ENCODE results near the gene BABAM1. TPM values are rescaled to one million over a fixed set of nuclear protein-coding genes. Genes with fewer than 3 reads are reported as not detected.

BABAM1 gene
- total and polyA plus RNA-seq, 9 of the 15 experiments (the other 6 are each of a cell fraction or from before 2014, with no cell fraction given) = 14.7 to 160 (median 113) TPM

DNA sequence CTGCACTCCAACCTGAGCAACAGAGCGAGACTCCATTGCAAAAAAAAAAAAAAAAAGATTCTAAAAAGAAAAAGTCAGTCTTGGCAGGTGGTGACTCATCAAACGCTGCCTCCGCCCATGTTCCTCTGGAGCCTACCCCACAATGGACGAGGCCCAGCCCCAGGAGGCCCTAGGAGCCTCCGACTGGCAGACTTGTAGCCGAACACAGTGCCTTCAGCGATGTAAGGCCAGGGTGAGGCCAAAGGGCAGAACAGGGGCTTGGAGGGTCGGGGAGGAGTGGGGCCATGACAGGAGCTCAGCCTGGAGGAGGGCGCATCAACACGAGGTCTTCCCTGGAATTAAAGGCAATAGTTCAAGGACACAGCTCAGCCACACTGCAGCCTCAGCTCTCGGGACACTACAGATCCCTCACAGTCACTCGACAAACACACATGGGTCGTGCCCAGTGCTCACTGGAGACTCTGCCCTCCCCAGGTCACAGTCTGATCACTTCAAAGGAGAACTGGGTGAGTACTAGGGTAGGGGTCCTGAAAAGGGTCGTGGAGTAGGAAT lies 47.0 kb upstream of the BABAM1 start (continued):
- TF ChIP-seq ZBTB17 (CRISPR knock-in tag; IDR thresholded peaks at IDR 0.05) (no peak), CBFA2T3 (IDR thresholded peaks at IDR 0.05) (no peak), ZNF263 (CRISPR knock-in tag; IDR thresholded peaks at IDR 0.05; ENCODE audit: borderline replicate concordance) (peak; percentile 47; the same call in 1 of the 2 replicates), SMARCC2 (IDR thresholded peaks at IDR 0.05; ENCODE audit: low read depth) (no peak), HNRNPH1 (optimal IDR thresholded peaks at IDR 0.05; ENCODE audit: low read depth, low read length) (no peak), RHOXF2B (CRISPR knock-in tag; conservative IDR thresholded peaks at IDR 0.05) (no peak), PHF20 (IDR thresholded peaks at IDR 0.05; ENCODE audit: partially characterized antibody) (no peak), FOXP1 (CRISPR knock-in tag; IDR thresholded peaks at IDR 0.05) (no peak), JUND (IDR thresholded peaks at IDR 0.05; ENCODE audit: borderline replicate concordance, low read depth, low read length) (peak; percentile 94), JUND (tag; IDR thresholded peaks at IDR 0.05; ENCODE audit: borderline replicate concordance, low read depth, low read length) (peak; percentile 92), ZNF174 (CRISPR knock-in tag; IDR thresholded peaks at IDR 0.05) (no peak), HCFC1 (IDR thresholded peaks at IDR 0.05; ENCODE audit: low read depth, low read length) (no peak), NR1H2 (CRISPR knock-in tag; IDR thresholded peaks at IDR 0.05) (no peak), SMARCE1 (IDR thresholded peaks at IDR 0.05) (peak; percentile 75), TEAD2 (tag; IDR thresholded peaks at IDR 0.05) (no peak), ZNF143 (CRISPR knock-in tag; IDR thresholded peaks at IDR 0.05) (no peak), CAMTA2 (CRISPR knock-in tag; conservative IDR thresholded peaks at IDR 0.05) (no peak), SNIP1 (IDR thresholded peaks at IDR 0.05; ENCODE audit: low read depth) (no peak)
- TF ChIP-seq, protein P1, sequence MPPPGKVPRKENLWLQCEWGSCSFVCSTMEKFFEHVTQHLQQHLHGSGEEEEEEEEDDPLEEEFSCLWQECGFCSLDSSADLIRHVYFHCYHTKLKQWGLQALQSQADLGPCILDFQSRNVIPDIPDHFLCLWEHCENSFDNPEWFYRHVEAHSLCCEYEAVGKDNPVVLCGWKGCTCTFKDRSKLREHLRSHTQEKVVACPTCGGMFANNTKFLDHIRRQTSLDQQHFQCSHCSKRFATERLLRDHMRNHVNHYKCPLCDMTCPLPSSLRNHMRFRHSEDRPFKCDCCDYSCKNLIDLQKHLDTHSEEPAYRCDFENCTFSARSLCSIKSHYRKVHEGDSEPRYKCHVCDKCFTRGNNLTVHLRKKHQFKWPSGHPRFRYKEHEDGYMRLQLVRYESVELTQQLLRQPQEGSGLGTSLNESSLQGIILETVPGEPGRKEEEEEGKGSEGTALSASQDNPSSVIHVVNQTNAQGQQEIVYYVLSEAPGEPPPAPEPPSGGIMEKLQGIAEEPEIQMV (tag; conservative IDR thresholded peaks at IDR 0.05; ENCODE audit: low read depth) = no peak
- TF ChIP-seq, protein P2, sequence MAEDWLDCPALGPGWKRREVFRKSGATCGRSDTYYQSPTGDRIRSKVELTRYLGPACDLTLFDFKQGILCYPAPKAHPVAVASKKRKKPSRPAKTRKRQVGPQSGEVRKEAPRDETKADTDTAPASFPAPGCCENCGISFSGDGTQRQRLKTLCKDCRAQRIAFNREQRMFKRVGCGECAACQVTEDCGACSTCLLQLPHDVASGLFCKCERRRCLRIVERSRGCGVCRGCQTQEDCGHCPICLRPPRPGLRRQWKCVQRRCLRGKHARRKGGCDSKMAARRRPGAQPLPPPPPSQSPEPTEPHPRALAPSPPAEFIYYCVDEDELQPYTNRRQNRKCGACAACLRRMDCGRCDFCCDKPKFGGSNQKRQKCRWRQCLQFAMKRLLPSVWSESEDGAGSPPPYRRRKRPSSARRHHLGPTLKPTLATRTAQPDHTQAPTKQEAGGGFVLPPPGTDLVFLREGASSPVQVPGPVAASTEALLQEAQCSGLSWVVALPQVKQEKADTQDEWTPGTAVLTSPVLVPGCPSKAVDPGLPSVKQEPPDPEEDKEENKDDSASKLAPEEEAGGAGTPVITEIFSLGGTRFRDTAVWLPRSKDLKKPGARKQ (CRISPR knock-in tag; IDR thresholded peaks at IDR 0.05) = no peak
- TF ChIP-seq, protein P3, sequence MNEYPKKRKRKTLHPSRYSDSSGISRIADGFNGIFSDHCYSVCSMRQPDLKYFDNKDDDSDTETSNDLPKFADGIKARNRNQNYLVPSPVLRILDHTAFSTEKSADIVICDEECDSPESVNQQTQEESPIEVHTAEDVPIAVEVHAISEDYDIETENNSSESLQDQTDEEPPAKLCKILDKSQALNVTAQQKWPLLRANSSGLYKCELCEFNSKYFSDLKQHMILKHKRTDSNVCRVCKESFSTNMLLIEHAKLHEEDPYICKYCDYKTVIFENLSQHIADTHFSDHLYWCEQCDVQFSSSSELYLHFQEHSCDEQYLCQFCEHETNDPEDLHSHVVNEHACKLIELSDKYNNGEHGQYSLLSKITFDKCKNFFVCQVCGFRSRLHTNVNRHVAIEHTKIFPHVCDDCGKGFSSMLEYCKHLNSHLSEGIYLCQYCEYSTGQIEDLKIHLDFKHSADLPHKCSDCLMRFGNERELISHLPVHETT (CRISPR knock-in tag; conservative IDR thresholded peaks at IDR 0.05 in 1 of 2, IDR thresholded peaks at IDR 0.05 in 1 of 2) = 0 out of 4 replicates have a peak, but pooled peaks of 1 of the 2 experiments have one; percentile 31
- TF ChIP-seq, protein P4, sequence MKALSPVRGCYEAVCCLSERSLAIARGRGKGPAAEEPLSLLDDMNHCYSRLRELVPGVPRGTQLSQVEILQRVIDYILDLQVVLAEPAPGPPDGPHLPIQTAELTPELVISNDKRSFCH (CRISPR knock-in tag; IDR thresholded peaks at IDR 0.05) = no peak
- TF ChIP-seq, protein P4 (tag; IDR thresholded peaks at IDR 0.05) = no peak

All from K562 (cell line).